Head of caudate nucleus (tissue), 42 donors: ENCODE data around the gene KRTAP5-7.
A peak's percentile ranks its signal among the peaks of the same experiment; 100 is the strongest.
"Not testable (repeated sequence)": the region's sequence is repeated elsewhere in the genome, so short reads cannot be mapped to it uniquely, and the experiment has no call there.

ENCODE experiments used
- DNase-seq, 42 donors: peaks; one replicate each; pipeline versions ENCODE4 v3.0.0 to v3.0.0-alpha.2; 2020 to 2021; ENCODE audit warnings: mixed read lengths in 7 of 42
- intact Hi-C: fragments of 100-400 bp; cut with DNase I; formaldehyde crosslinking; loops from one replicate; pipeline ENCODE4 v1.15.0; 2022

Gene KRTAP5-7

GRCh38 chr11:71525938-71526495, 1.1 kb upstream of the KRTAP5-7 start:
- DNase-seq = no peak

DNA sequence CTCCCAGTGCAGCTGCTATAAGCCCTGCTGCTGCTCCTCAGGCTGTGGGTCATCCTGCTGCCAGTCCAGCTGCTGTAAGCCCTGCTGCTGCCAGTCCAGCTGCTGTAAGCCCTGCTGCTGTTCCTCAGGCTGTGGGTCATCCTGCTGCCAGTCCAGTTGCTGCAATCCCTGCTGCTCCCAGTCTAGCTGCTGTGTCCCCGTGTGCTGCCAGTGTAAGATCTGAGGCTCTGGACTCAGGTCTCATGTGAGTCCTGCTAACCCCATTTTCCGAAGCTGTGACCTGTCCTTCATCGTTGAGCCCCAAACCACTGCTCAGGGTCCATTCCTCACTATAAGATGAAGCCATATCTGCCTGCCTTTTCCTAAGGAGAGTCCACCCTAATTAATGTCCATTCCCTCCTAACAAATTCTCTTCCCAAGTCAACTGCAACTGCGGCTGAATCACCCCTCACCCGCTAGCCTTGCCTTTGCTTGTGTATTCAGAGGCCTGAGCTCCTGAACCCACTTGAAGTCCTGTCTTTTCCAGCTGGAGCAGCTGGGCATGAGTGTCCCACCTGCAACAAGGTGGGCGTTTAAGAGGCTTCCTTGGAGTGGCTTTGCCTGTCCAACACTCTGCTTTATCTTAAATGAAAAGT, 626 bp downstream of the KRTAP5-7 start:
- intact Hi-C loops = no loop called here
- no peak for DNase-seq

More at GRCh38 chr11:71525938-71526495, 1.1 kb upstream of the KRTAP5-7 start:
- intact Hi-C loops = no loop called here

DNA sequence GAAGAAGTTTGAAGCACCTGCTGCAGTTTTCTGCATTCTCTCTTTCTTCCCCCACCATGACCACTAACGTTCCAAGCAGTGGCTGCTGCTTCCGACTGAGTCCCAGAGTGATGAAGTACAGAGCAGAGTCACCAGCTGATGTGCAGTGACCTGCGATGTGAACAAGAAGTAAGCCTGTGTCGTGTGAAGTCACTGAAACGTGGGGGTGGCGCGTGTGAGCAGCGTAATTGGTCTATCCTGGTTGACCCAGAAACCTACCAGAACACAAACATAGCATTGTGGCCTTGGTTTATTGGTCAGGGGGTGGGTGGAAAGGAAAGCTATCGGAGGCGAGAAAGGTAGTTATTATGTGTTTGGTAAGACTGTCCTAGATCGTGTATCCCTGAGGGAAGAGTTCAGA, 3.5 kb downstream of the KRTAP5-7 start:
- intact Hi-C loops = no loop called here
- DNase-seq = no peak

DNA sequence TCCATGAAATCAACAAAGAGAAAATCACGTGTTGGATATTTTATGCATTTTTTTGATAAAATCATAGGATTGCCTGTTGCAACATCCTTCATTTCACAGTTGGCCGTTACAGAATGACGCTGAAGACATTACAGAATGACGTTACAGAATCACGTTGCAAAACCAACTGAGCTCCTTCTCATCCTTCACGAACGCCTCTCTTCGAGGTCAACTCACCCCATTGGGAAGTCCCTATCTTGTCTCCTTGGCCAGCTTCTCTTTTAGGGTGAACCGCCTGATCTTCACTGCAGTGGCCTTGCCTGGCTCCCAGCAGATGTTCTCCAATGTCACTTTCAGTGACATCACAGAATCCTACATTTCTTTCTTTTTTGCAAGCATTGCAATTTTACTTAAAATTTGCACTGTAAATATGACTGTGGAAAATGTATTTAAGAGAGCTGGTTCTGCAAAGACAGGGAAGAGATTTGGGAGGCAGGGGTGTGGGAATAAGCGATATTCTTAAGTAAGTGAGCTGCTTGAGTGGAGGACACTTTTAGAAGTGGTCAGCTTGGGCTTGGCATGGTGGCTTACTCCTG, 5.1 kb downstream of the KRTAP5-7 start:
- no peak for DNase-seq
- intact Hi-C loops = no loop called here

- intact Hi-C loops = not testable (repeated sequence)
These were observed 7.9 kb downstream of the KRTAP5-7 start for GRCh38 chr11:71534711-71535608.

GRCh38 chr11:71535825-71536224, 8.8 kb downstream of the KRTAP5-7 start:
- no peak for DNase-seq
- intact Hi-C loops = no loop called here

More at GRCh38 chr11:71534711-71535608, 7.9 kb downstream of the KRTAP5-7 start:
- peak in 1 of 42 donors; percentile 6 for DNase-seq

DNA sequence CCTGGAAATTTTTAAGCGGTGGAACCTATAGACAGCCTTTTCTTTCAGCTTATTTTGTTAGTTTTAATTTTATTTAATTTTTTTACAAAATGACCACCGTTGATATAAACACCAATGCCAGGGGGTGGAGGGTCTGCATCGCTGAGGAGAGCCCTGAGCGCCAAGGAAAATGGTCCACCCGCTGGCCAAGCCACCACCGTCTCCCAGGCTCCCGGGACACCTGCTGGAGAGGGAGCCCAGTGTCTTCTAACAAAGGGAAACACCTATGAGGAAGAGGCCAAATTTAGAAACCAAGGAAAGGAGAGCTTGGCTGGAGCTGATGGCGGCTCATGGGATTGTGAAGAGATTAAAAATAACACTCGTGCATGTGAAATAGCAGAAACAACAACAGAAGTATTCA, 10.5 kb downstream of the KRTAP5-7 start:
- no peak for DNase-seq
- intact Hi-C loops = no loop called here

GRCh38 chr11:71537977-71538665, 11.1 kb downstream of the KRTAP5-7 start, which contains the start of gene KRTAP5-8:
Gene KRTAP5-8 (plus strand): TSS chr11:71538025. CDS start chr11:71538056, 31 bp downstream.
- intact Hi-C loops, DNase-seq: not testable (repeated sequence)

DNA sequence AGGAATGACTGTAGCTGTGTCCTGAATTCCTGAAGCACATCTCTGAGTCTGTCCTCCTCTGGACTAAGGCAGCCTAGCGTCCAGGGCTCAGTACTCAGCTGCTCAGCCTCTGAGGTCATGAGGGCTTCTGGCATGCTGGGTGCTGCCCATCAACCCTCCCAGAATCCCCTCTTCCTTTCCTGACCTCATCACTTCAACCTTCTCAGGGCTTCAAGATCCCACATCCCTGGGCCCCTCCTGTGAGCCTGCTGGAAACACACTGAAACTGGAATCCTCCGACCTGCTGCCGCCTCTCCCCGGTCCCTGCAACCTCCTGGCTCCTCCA, 11.6 kb downstream of the KRTAP5-7 start:
- intact Hi-C loops = no loop called here
- no peak for DNase-seq

GRCh38 chr11:71539017-71539416, 11.9 kb downstream of the KRTAP5-7 start:
- intact Hi-C loops = no loop called here
- DNase-seq = no peak

DNA sequence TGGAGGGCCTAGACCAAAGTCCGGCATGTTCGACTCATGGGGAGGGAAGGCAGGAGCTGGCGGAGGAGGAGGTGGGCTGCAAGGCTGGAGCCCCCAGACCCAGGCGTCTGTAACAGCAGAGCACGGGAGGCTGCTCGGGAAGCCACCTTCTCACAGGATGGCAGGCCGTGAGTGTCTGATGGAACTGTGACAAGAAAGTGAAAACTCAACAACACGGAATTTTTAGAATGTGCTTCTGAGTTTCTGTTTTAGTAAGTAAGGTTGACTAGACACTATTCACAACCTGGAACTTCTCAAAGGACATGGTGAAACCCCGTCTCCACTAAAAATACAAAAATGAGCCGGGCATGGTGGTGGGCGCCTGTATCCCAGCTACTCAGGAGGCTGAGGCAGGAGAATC, 12.9 kb downstream of the KRTAP5-7 start:
- intact Hi-C loops, DNase-seq: not testable (repeated sequence)

GRCh38 chr11:71540521-71541304, 13.6 kb downstream of the KRTAP5-7 start:
- intact Hi-C loops = not testable (repeated sequence)

GRCh38 chr11:71542382-71542781, 15.3 kb downstream of the KRTAP5-7 start:
- intact Hi-C loops = no loop called here

More at GRCh38 chr11:71540521-71541304, 13.6 kb downstream of the KRTAP5-7 start:
- DNase-seq = not testable (repeated sequence)

GRCh38 chr11:71542879-71543777, 16.1 kb downstream of the KRTAP5-7 start:
- DNase-seq = no peak
- intact Hi-C loops = no loop called here

More at GRCh38 chr11:71542382-71542781, 15.3 kb downstream of the KRTAP5-7 start:
- no peak for DNase-seq

DNA sequence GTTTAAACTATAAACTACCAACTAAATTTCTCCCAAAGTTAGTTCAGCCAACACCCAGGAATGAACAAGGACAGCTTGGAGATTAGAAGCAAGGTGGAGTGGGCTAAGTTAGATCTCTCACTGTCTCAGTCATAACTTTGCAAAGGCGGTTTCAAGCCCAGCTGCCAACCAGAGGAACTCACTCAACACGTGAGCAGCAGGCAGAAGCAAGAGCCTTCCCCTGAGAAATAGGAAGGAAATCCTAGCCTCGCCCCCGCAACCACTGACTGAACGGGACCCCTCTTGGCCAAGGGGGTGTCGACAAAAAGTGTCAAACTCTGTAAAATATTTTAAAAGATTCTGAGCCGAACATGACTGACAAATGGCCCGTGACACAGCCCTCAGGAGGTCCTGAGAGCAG, 16.8 kb downstream of the KRTAP5-7 start:
- DNase-seq = no peak
- intact Hi-C loops = no loop called here

- intact Hi-C loops = no loop called here
- DNase-seq = no peak
These were observed 17.6 kb downstream of the KRTAP5-7 start for GRCh38 chr11:71544525-71545214.
